ENCODE results near the gene CD200. TPM values are rescaled to one million over a fixed set of nuclear protein-coding genes. Genes with fewer than 3 reads are reported as not detected.
"Not testable (repeated sequence)": the region's sequence is repeated elsewhere in the genome, so short reads cannot be mapped to it uniquely, and the experiment has no call there.

Gene CD200
- total RNA-seq, 1 donor from 2014 or later, result 3.2 TPM

DNA sequence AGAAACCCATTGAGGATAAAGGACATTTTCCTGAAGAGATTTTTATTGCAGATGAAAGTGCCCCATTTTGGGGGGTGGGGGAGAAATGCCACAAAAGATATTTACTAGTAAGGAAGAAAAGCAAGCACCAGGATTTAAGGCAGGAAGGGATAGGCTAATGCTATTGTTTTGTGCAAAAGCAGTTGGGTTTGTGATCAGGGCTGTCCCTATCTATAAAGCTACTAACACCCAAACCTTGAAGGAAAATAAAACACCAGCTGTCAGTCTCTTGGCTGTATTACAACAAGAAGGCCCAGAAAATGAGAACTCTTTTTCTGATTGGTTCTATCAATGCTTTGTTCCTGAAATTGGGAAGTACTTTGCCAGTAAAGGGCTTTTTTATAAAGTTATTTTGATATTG, 56.0 kb downstream of the CD200 start:
- DNase-seq (ENCODE audit: low read depth in 2 of 2), result no peak

DNA sequence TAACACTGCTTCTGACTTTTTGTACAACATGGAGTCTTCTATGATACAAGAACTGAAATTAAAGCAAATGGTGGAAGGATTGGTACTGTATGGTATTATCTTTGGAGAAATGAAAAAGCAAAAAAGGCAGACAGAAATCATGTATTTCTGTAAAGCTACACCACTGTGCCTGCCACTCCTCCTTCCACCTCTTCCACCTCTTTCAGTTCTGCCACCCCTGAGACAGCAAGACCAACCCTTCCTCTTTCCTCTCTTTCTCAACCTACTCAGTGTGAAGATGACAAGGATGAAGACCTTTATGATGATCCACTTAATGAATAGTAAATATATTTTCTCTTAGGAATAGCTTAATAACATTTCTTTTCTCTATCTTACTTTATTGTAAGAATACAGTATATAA, 57.0 kb downstream of the CD200 start:
- DNase-seq (ENCODE audit: low read depth in 2 of 2), result no peak

DNA sequence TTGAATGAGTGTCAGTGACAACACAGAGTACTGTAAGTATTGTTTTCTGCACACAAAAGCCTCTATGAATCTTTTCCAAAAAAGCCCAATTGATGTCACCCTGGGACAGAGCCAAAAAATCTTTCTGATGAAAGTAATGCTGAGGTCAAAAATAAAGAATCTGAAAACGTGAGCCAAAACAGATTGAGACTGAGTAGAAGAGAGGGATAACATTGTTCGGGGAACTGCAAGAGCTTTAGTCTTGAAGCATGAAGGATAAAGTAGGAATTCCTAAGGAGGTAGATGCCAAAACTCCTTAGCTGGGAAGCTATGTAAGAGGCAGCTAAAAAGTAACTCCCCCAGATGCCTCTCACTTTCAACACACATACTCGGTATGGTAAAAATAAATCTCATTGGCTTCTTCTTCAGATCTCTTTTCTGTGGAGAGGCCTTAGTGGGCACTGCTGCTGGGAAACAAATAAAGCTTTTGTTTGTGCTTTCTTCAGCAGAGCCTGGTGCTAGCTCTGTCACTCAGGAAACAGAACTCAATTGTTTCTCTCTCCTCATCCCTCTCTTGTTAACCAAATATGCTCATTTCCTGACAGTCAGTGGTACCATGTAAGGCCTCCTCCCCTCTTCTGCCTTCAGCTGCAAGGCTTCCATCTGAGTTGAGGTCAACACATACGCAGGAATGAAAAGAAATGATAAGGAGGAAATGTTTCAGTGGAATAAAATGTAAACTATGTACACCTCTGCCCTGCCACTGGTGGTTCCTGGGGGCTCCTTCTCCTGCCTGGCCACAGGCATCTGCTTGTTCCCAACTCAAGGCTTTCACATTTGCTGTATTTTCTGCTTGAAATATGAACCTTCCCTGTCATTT, 58.1 kb downstream of the CD200 start:
- DNase-seq (ENCODE audit: low read depth in 2 of 2), result peak; percentile 59 to 73

DNA sequence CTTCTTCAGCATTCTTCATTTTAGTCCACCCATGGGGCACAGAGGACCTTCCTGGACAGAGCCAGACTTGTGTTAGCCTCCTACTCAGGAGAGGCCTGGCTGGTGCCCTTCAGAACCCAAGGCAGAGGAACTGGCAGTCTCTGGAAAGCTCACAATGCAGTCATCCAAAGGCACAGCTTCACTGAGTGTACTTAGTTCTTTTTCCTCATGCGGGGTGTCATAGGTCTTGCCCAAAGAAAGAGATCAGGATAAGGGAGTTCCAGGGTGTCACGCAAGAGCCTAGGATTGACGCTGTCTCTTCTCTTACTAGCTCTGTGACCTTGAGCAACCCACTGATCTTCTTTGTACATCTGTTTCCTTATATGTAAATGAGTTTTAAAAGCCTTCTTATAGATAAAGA, 58.7 kb downstream of the CD200 start:
- DNase-seq (ENCODE audit: low read depth in 2 of 2), result no peak

DNA sequence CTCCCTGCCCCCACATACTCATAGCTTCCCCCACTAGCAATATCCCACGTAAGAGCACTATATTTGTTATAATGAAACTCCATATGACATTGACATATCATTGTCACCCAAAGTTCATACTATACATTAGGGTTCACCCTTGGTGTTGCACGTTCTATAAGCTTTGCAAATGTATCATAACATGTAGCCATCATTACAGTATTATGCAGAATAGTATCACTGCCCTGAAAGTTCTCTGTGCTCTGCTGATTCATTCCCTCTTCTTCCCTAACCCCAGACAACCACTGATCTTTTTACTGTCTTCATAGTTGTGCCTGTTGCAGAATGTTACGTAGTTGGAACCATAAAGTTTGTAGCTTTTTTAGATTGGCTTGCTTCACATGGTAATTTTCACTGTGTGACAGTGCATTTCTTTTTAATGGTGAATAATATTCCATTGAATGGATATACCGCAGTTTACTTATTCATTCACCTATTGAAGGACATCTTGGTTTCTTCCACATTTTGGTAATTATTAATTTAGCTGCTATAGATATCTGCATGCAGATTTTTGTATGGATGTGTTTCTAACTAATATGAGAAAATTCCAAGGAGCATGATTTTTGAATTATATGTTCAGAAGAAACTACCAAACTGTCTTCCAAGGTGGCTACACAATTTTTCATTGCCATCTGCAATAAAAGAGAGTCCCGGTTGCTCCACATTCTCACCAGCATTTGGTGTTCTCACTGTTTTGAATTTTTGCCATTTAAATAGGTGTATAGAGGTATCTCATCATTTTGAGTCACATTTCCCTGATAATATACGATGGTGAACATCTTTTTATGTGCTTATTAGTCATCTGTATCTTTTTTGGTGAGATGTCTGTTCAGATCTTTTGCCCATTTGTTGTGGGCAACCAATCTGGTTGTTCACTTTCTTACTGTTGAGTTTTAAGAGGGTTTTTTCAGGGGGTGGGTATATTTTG, 59.7 kb downstream of the CD200 start:
- DNase-seq (ENCODE audit: low read depth in 2 of 2), result no peak

DNA sequence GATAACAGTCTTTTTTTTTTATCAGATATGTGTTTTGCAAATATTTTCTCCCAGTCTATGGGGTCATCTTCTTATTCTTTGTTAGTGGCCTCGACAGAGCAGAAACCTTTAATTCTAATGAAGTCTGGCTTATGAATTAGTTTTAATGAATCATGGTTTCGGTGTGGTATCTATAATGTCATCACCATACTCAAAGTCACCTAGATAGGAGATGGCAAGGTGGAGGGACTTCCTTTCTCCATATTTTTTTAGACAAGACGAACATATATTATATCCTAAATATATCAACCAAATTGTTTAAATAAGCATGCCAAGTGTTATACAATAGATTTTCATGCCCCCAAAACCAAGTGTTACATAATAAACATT, 60.4 kb downstream of the CD200 start:
- DNase-seq (ENCODE audit: low read depth in 2 of 2), result no peak

DNA sequence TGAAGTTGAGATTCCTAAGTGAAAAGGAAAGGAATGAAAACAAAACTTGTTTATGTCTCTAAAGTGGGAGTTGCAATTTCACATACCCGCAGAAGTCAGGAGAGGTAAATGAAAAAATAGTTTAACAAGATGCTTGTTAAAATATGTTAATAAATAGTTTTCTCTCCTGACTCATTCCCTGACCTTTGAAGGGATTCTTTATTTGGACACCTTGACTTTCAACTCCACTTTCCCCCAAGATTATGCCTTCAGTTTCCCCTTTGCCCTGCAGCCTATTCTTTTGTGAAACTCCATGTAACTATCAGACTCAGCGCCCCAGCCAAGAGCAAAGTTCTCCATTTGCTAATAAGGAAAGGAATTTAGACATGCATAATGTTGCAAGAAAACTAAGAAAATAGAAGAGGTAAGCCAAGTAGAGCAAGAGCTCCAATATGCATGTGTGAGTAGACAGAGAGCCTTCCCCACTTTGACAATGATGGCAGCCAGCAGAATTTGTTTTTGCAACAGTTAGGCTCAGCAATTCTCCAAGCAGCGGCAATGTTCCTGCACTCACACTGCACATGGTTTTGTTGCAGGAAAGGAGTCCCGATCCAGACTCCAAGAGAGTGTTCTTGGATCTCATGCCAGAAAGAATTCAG, 61.2 kb downstream of the CD200 start:
- DNase-seq (ENCODE audit: low read depth in 2 of 2), result no peak

DNA sequence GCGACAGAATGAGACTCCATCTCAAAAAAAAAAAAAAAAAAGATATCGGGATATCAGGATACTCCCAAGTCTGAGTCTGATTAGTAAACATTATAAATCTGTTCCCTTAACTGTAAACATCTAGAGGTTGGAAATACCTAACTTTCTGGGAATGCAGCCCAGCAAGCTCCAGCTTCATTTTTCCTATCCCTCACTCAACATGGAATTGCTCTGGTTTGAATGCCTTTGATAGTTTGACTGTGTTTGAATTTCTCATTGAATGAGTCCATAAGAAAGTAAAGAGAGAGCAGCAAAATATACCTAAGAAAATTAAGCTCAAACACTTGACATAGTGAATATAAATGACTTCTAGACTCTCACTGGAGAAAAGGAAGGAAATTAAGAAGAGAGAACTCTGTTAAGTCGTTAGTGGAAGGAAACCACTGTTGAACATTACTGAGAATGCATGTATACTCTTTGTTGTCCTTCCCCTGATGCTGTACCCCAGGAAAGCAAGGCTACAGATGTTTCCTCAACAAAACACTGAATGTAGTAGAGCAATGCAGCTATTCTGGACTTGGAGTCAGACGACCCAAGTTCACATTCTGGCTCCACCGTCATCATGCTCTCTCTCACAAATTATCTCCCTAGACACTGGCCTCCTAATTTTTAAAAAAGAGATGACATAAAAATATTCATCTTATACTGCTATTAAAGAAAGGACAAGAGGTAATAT, 62.4 kb downstream of the CD200 start:
- peak; percentile 78 to 88 for DNase-seq (ENCODE audit: low read depth in 2 of 2)

DNA sequence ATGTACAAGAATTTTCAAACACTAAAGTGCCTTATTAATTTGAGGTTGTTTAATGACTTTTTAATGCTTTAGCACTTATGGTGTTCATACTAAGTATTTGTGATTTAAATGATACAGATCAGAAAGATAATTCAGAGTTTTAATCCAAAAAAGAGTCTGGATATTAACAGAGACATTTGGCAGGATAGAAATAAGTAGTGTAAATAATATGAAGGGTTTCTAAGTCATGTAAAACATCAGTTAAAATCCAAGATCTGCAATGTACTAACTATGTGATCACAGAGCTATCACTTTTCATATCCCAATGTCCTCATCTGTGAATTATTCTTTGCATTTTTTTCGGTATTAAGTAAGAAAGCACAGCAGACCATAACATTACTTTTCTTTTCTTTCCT, 62.9 kb downstream of the CD200 start:
- no peak for DNase-seq (ENCODE audit: low read depth in 2 of 2)

DNA sequence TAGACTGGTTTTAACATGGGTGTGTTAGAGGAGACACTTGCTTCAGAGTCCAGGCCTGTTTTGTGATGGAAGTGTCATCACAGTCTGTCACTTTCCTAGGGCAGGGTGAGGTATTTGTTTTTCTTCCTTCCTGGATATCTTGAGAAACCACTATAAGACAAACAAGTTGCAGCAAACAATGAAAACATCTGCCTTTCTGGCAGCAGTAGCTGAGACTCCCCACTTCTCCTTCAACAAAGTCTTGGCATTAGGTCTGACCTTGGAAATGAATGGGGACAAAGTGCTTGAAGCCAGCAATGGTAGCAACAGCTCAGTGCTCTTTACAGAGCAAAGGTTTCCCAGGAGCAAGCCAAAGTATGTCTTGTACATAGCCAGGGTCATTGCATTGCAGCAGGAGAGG, 64.6 kb downstream of the CD200 start:
- DNase-seq (ENCODE audit: low read depth in 2 of 2), result no peak

DNA sequence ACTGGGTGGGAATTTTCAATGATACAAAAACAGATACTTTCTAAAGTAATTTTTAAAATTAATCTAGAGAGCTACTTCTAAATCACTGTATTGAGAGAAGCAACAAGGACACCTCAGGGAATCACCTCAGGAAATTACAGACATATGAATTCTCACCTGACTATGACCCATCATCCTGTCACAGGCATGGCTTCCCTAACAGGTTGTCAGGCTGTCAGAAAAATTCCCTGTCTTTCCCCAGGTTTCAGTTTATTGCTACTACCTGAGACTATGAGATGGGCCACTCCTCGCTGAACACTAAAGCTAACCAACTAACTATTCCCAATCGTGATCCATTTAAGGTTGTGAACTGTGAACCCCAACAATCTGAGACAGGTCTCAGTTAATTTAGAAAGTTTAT, 66.1 kb downstream of the CD200 start:
- DNase-seq (ENCODE audit: low read depth in 2 of 2), result no peak

DNA sequence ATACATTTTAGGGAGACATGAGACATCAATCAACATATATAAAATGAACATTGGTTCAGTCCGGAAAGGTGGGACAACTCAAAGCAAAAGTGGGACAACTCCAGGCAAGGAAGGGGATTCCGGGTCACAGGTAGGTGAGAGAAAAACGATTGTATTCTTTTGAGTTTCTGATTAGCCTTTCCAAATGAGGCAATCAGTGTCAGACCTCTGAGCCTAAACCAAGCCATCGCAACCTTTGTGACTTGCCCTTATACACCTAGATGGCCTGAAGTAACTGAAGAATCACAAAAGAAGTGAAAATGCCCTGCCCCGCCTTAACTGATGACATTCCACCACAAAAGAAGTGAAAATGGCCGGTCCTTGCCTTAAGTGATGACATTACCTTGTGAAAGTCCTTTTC, 66.6 kb downstream of the CD200 start:
- DNase-seq (ENCODE audit: low read depth in 2 of 2), result not testable (repeated sequence)

DNA sequence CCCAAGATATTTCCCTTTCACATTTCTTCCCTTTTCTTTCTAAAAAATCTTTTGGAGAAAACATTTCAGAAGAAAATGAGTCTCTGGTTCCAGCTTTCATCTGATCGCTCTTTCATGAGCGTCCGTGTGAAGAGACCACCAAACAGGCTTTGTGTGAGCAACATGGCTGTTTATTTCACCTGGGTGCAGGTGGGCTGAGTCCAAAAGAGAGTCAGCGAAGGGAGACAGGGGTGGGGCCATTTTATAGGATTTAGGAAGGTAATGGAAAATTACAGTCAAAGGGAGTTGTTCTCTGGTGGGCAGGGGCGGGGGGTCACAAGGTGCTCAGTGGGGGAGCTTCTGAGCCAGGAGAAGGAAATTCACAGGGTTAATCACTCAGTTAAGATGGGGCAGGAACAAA, 67.4 kb downstream of the CD200 start:
- DNase-seq (ENCODE audit: low read depth in 2 of 2), result not testable (repeated sequence)

DNA sequence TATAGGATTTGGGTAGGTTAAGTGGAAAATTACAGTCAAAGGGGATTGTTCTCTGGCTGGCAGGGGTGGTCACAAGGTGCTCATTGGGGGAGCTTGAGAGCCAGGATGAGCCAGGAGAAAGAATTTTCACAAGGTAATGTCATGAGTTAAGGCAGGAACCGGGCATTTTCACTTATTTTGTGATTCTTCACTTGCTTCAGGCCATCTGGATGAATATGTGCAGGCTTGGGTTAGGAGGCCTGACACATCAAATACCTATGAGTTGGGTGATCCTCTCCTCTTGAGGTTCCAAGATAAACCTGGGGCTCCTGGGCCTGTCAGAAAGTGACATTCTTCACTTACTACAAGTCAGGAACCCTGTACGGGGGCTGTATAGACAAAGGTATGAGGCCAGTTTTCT, 68.7 kb downstream of the CD200 start:
- DNase-seq (ENCODE audit: low read depth in 2 of 2), result no peak

DNA sequence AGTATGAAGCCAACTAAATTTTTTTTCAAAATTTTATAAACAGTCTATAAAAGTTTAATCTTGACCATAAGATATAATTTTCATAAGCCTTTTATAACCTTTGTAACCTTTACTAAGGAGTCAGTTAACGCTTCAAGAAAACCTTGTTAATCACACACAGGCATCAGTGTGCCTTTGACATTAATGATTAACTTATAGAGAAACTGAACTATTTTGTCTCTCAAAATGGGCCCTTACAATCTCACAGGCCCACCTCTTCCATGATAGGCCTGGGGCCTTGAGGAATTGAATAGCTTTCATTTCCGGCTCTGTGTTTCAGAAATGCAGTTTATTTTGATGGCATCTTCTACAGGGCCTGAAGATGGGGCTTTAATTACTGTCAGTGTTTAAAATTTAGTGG, 70.1 kb downstream of the CD200 start:
- DNase-seq (ENCODE audit: low read depth in 2 of 2), result no peak

DNA sequence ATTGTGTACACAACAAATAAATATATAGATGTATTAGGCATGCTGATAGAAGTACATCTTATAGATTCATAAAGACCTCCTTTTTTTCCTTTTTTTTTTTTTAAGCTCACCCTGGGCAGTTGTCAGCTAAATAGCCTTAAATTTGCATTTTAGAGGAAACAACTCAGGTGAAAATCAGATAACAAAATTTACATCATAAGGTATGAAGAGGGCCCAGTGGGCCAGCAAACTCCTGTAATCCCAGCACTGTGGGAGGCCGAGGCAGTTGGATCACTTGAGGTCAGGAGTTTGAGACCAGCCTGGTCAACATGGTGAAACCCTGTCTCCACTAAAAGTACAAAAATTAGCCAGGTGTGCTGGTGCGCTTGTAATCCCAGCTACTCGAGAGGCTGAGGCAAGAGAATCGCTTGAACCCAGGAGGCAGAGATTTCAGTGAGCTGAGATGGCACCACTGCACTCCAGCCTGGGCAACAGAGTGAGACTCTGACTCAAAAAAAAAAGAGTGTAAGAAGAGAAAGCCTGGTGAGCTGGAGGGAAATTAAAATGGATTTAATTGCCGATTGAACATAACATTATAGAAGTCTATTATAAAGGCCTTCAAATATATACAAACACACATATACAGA, 72.1 kb downstream of the CD200 start:
- not testable (repeated sequence) for DNase-seq (ENCODE audit: low read depth in 2 of 2)

DNA sequence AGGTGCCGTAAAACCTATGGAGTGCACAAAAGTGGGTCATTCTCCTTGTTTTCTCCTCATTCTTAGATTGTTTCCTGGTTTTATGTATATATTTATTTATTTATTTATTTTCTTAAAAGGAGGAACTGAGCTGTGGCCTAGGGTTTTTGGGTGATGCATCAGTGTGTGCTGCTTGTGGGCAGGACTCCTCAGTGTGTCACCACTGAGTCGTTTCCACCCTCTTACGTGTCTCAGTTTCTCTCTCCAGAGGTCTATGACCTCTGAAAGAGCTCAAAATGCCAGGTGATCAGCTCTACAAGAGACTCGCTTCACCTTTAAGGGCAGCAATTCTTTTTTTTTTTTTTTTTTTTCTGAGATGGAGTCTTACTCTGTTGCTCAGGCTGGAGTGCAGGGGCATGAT, 72.9 kb downstream of the CD200 start:
- DNase-seq (ENCODE audit: low read depth in 2 of 2), result no peak

DNA sequence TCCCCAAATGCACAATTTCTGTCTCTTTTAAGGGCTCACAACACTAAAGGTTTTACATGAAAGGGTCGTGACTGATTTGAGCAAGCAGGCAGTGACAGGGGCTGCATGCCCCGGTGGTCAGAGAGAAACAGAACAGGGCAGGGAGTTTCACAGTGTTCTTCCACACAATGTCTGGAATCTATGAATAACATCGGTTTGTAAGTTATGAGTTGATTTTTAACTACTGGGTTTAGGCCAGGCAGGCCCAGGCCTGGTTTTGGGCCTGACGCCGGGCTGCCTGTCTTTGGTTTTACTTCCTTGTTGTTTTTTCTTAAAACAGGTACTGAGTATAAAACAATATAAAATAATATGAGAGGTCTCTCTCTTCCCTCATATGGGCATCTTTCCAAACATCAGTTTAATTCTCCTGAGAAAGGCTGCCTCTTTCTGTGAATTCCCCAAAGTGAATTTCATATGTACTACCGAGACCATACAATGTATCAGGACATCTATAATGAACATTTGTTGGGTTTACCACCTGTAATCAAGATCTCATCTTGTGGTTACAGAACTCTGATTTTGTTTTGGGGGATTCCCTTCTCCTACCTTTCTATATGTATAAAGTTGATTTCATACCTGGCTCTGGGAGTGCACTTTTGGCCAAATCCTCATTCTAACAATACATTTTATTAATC, 74.4 kb downstream of the CD200 start:
- DNase-seq (ENCODE audit: low read depth in 2 of 2), result no peak

DNA sequence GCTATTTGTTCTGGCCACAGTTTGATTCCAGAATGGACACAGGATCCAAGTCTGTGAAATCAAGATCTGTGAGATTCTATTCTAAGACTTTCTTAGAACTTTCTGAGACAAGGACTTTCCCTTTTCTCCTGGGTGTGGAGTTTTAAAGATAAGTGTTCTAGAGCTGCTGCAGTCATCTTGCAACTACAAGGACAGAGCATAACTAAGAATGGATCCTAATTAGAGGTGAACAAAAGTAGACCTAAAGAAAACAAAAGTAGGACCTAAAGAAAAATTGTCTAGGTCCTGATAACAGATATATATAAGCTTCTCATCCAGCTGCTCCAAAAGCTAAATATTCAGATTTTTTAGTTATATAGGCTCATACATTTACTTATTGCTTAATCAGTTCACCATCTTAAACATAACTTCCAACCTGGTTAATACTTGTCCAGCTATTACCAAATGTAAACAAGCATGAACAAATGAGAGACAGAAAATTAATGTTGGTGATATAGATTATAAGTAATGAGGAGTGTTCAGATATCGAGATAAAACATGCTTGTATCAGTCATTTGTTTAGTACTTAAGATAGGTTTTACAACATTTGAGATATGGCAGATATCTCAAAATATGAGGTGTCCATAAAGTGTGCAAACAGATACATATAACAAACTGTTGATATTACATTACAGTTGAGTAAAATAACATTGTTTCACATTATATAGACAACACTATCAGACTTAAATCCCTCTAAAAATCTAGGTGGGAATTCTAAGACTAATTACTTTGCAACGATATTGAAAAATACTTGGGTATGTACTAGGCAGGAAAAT, 75.1 kb downstream of the CD200 start:
- DNase-seq (ENCODE audit: low read depth in 2 of 2), result no peak

DNA sequence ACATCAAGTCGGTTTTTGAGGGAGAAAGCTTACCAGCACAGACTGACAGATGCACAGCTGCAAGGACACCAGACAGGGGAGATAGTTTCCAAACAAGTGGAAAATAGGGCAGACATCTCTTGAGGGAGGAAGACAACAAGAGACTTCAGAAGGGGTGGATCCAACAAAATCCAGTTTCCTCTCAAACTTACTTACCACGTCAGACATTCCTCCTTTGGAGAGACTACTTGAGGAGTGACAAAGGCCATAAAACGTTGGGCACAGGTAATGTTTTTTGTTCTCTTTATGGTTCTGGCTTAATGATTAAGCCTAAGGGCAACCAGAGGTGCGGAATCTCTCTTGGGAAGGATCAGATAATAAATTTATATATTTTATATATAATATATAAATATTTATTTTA, 76.1 kb downstream of the CD200 start:
- no peak for DNase-seq (ENCODE audit: low read depth in 2 of 2)

Measured in dermis microvascular lymphatic vessel endothelial cell (primary cell).